SW480 (cell line): ENCODE results near the gene ABLIM2.

ENCODE experiments used
- DNase-seq: peaks from one replicate; pipeline ENCODE4 v3.0.0-alpha.2; 2016; ENCODE audit warnings: low spot score

ABLIM2 gene

DNA sequence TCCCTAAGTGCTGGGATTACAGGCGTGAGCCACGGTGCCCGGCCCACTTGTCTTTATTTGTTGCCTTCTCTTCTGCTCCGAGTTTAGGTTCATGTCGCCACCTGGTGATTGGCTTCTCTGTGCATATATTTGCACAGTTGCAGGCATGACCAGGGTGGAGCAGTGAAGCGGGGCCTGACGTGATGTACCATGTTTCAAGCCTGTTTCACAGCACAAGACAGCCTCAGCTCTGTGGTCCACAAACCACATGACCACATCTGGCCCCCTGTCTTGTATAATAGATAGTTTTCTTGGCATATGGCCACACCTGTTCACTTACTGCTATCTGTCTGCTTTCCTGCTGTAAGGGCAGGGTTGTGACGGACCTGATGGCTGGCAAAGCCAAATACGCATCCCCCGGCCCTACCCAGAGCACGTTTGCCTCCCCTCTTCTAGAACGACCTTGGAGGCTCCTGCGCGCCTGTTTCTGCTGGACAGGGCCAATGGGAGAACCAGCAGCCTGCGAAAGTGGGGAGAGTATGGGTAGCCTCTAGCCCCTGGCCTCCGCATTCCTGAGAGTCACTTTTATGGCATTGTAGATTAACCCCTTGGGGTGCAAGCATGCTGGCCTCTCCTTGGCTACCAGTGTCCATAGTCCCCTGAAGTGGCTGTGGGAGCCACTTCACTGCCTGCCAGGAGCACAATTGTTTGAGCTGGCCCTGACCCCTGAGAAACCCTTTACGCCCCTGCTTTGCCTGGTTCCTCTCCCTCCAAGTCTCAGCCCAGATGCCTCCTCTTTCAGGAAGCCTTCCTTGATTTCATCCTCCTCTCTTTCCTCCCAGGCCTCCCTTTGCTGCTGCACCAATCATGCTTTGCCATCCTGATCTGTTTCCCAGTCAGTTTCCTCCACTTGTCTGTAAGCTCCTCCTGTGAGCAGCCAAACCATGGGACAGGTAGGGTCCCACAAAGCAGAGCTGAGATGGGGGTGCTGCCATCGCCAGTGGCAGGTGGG, 34.4 kb upstream of the ABLIM2 start:
- peak; percentile 67 for DNase-seq

DNA sequence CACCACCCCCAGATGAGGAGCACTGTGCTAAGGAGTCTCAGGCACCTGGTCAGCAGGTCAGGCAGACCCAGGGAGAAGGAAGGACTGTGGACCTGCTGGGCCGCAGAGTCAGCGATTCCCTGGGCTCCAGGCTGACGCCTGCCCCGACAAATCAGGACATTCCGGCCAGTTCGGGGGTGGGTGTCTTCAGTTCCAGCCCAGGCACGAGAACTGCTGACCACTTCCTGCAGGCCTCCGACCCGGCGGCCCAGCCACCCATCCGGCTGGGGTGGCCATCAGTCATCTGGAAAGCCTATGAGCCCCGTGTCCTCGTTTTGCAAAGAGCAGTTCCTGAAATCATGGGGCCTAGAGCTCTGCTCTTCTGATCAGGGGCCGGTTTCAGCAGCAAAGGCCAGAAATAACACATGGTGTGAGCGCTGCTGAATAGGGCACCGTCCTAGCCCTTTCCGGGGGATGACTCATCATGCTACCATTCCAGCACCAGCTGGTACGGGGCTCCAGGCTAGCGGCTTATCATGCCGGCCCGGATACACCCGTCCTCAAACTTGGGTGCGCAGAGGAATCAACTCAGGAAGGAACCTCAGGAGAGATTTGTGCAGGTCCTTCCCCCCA, 32.6 kb upstream of the ABLIM2 start:
- peak; percentile 63 for DNase-seq

DNA sequence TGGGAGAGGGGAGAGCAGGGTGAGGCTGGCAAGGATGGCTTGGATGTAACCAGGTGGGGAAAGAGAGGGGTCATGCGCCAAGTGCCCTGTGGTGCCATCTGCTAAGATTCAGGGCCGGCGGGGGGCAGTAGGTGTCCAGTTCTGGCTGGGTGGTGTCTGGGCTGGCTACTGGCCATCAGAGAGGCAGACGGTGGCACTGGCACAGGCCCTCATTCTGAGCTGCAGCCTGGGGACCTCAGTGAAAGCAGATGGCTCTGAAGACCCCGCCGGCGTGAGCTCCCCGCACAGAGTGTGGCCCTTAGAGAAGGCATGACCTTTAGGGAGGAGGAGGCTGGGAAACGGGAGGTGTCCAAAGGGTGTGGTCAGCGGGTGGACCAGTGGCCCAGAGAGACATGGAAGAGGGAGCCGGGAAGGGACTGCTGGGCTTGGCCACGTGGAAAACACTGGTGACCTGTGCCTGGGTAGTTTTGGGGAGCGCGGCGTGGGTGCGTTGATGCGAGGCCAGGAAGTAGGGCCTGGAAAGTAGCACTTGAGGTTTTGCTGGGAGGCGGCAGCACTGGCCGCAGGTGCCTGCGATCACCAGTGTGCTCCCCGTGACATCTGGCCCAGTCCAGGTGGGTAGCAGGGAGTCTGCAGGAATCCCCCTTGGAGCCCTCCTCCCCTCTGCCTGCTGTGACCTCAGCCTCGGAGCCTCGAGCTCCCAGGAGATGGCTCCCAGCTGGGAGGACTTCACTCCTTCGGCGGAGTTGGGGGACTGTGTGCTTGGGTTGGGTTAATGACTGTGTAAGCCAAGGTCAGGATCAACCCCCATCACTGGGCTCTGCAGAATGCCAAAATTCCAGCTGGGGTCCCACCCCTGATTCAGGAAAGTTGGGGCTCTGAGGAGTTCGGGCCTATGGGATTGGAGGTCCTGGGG, 31.2 kb upstream of the ABLIM2 start:
- no peak for DNase-seq

DNA sequence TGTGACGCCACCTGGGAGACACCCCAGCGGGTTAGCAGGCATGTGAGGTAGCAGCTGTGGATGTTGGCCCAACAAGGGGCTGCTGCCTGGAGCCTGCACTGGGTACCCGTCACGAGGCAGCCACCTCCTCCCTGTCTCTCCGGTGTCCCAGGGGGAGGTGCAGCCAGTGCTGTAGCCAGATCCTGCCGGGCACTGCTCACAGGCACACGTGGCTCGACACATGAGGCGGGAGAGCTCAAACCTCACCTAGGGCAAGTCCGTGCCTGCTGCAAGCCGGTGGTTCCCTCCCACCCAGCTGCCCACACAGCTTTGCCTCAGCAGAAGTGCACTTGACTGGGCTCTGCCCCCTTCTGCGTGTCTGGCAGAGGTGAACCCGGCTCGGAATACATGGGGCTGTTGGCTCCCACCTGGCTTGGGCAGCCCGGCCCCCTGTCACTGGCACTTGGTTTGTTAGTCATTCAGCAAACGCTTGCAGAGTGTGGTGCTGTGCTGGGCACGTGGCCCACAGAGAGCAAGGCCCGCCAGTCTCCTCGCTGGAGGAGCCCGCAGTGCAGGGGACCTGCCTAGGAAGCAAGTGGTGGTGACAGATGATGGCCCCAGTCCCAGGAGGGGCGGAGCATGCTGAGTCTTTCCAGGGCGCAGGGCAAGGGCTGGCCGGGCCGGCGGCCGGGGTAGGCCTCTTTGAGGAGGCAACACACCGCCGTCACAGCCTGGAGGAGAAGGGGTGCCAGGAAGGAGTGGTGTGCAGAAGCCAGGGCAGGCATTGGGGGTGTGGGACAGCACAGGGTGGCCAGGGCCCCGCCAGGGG, 30.3 kb upstream of the ABLIM2 start:
- DNase-seq, result peak; percentile 65

DNA sequence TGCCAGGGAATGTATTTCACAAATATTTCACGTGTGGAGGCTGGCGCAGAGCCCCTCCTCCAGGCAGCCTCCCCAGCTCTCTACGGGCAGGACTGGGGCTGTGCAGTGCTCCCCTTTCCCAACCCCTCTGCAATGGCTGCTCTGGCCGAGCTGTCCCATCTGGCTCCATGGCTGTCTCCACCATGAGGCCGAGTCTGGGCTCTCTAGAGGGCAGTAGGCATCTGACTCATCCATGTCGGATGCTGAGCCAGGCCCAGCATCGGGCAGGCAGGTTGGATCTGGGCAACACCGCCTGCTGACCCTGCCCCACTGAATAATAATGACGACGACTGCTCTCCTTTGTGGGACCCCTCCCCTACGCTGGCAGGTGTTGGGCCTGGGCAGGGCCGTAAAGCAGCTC, 29.5 kb upstream of the ABLIM2 start:
- DNase-seq, result no peak

DNA sequence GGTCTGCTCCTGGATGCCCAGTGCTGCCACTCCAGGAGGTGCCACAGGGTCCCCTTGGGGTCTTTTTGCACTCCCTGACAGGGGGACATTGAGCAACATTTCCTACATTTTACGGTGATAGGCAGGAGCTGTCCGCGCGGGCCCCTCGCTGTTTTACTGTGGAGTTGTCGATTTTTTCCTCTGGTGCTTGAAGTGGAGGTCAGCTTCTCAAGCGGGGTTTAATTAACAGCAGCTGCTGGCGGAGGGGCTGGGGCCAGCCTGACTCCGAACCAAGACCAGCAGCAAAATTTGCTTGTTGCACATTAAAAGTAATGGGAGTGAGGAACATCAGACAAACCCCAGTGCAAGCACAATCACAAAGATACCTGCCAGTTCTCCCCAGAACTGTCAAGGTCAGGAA, 27.3 kb upstream of the ABLIM2 start:
- no peak for DNase-seq

DNA sequence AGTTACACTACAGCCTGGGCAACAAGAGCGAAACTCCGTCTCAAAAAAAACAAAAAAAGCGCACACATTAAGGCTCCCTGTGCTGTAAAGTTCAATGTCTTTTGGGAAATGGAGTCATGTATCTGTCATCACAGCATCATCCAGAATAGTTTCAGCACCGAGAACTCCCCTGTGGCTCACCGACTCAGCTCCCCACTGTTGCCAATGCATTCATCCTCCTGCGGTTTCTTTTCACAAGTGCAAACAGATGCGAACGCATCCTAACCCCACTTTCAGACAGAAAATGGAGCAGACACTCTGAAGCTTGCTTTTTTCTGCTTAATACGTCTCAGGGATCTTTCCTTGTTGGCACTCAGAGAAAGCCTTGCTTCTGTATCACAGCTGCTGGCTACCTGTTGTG, 26.7 kb upstream of the ABLIM2 start:
- DNase-seq, result no peak

DNA sequence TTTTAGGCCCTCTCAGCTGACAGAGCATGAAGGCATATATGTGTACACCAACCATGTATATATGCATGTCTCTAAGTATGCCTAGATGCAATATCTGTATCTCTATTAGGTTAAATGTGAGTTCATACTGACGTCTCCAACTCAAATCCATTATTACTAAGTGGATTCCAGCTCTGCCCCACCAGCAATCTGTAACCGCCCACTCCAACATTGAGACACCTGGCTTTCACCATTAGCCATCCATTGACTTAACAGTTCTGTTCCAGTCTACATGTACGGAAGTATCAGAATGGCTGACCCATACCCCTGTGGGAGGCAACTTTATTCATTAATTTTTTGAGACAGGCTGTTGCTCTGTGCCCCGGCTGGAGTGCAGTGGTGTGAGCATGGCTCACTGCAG, 25.4 kb upstream of the ABLIM2 start:
- no peak for DNase-seq

DNA sequence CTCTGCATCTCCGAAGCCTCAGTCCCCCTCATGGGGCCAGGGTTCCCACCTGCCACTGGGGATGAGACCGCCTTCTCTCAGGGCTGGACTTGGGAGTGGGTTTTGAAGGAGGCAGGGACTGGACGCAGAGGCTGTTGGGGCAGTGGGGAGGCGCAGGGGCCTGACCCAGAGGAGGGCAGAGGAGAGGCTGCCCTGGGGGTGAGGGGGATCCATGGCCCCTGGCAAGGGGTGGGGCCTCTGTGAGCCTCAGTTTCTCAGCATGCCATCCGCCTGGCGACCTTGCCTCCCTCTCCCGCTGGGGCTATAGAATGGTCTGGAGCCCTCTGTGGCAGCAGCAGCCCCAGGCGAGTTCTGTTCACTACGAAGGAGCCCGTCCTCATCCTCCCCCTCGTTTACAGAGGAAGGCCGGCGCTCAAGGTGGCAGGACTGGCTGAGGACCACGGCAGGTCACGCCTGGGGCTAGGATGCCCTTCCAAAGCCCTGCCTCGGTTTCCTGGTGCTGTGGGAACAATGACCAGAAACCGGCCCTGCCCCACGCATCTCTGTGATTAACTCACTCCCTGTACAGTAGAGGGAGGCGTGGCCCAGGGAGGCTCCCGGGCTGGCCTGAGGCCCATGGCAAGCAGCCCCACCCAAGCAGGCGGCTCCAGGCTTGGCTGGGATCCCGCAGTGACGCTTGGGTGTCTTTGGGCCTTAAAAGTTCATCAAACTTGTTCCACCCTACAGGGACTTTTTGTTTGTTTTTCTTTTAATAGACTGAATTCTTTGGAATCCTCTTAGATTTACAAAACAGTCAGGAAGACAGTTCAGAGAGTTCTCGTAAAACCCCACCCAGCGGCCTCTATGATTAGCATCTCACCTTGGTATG, 24.5 kb upstream of the ABLIM2 start:
- peak; percentile 54 for DNase-seq

DNA sequence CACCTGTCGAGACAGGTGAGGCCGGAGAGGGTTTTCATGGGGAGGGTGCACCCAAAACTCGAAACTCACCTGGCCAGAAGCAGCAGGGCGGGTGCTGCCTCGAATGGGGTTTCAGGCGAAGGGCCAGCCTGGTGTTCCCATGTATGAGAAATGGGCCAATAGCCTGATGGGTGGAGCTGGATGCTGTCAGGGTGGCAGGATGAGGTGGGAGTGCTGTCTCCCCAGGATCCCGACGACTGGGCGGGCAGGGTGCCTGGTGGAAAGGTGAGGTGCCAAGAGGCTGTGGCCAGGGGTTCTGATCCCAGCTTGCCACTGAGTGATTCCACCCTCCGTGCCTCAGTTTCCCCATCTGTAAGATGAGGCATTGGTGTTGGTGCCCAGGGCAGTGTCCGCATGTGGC, 23.7 kb upstream of the ABLIM2 start:
- DNase-seq, result no peak

DNA sequence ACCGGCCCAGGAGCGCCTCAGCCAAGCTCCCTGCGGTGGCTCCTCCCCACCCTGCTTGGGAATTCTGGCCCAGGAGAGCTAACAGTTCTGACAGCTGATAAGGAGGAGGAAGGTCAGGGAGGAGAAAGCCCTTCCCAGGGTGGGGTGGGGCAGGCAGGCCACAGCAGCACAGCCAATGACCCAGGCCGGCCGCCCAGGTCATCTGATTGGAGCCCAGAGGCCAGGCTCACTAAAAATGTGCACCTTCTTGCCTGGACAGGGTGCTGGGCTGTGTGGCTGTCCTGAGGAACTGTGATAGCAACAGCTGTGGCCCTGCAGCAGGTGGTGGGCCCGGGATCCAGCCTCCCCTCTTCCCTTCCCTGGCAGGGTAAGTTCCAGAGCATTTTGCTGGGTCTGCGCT, 23.2 kb upstream of the ABLIM2 start:
- no peak for DNase-seq

DNA sequence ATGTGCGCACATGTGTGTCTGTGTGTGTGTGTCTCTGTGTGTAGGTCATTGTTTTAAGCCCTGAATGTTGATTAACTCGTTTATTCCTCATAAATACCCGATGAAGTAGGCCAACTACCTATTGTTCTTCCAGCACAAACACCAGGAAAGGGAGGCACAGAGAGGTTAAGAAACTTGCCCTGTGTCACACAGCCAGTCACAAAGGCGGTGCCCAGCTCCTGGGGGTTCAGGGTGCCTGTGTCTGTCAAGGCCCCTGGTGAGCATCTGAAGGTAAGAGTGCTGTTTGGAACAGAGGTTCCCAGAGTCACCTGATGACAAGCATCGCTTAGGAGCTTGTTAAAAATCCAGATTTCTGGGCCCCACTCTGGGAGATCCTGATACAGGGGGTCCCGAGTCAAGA, 22.5 kb upstream of the ABLIM2 start:
- no peak for DNase-seq

DNA sequence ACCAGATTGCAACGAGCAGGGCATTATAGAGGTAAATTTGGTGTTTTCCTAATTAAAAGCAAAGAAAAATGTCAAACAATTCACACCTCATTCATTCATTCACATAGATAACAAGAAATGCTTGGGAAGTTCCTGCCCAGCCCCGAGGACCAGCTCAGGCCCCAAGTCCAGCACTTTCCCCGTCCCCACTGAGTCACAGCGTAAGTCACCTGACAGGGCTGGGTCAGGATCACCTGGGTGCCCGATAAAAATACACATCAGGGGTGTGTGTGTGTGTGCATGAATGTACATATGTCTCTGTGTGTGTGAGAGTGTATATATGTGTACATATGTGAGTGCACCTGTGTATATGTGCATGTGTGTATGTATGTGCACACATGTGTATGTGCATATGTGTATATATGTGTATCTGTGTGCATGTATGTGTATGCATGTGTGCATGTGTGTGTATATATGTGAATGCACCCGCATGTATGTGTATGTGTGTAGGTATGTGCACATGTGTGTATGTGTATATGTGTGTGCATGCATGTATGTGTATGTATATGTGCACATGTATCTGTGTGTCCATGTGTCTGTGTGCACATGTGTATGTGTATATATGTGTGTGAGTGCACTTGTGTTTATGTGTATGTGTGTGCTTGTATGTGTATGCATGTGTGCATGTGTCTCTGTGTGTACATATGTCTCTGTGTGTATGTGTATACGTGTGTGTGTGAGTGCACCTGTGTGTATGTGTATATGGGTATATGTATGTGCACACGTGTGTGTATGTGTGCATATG, 21.9 kb upstream of the ABLIM2 start:
- DNase-seq, result no peak

DNA sequence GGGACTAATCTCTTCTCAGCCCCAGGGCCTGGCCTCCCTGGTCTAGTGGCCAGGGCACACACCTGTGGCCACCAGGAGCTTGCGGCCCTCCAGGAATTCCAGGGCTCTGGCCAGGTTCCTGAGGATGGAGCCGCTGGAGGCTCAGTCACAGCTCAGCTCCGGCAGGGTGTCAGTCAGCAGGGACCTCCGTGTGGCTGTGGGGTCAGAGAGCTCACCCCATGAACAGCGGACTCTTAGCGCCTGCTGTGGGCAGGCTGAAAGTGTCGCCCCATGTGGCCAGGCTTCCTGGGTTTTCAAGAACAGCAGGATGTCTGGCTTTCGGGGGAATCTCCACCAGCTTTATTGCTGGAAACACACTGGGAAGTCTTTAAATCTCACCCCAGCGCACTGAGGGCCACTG, 21.2 kb upstream of the ABLIM2 start:
- no peak for DNase-seq

DNA sequence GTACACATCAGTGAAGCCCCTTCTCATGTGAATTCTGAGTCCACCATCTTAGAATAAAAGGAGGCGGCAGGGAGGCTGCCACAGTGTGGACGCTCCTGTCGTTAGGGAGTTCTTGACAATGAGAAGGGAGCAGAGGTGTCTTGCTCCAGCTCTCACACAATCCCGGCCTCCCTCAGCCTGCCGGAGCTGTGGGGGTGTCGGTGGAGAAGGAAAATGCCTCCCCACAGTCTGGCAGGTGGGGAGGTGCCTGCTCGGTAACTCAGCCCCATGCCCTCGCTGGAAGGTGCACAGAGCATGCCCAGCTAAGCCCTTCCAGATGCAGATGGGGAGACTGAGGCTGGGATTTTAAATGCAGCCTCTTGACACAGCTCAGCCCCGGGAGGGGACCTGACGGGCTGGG, 20.5 kb upstream of the ABLIM2 start:
- DNase-seq, result no peak

DNA sequence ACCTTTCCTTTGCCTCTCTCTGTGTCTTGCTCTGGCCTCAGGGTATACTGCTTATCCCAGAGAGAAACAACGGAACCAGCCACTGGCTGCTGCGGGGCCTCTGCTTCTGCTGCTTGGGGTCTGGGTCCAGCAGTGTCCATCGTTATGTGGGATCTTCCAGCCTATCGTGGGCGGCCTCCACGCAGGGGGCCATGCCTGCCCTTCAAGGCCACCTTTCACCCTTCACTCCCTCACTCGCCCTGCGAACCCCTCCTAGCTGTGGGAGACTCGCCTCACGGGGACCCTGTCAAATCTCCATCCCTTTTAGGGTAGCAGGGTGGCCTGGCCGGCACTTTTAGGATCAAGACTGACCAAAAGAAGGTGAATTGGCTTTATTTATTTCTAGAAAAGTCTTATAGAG, 19.3 kb upstream of the ABLIM2 start:
- DNase-seq, result no peak

DNA sequence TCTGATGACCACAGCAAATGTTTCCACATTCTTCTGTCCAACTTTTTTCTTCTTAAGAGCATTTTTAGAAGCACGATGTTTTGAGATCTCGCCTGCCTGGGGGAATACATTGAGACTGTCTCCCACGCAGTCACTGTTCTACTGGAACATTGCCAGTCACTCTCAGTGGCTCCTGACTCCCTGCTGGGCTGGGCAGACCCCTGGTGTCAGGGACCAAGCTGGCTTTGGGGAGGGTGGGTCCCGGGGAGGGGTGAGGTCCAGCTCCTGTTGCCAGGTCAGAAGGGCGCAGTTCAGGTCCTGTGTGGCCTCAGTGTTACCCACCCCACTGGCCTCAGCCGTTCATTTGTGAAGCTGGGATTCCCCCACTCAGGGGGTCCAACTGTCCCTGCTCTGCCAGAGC, 18.9 kb upstream of the ABLIM2 start:
- no peak for DNase-seq

DNA sequence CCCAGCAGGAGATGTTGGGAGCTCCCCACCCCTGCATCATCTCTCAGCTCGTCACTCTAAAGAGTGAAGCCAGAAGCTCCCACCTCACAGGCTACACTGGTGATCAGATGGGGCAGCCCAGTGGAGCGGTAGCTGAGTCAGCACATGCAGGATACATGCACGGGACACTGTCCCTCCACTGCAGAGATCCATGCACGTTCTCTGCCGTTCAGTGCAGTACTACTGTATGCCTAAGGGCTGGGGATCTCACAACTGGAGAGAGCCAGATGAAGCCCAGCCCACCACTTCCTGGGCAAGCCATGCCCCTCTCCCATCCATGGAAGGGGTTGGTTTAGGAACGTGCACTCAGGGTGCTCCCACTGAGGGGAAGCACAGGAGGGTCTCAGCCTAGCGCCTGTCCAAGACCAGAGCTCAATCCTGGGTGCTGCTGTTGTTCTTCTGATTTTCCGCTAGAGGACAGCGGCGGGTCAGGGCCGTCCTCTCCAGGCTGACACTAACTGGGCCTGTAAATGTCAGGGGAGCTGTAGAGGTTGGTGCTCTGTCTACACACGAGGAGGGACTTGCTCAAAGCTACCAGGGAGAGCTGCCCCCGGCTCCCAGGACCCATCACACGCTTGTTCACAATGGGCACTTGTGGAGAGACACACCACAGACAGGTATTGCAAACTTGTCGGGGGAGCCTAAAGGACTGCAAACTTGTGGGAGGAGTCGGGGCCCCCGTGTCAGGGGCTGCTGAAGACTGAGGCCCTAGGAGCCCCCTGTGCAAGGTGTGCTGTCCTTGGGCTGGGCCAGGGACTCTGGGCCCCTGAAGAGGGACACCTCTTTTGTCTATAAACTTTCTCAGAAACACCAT, 18.2 kb upstream of the ABLIM2 start:
- peak; percentile 63 for DNase-seq

DNA sequence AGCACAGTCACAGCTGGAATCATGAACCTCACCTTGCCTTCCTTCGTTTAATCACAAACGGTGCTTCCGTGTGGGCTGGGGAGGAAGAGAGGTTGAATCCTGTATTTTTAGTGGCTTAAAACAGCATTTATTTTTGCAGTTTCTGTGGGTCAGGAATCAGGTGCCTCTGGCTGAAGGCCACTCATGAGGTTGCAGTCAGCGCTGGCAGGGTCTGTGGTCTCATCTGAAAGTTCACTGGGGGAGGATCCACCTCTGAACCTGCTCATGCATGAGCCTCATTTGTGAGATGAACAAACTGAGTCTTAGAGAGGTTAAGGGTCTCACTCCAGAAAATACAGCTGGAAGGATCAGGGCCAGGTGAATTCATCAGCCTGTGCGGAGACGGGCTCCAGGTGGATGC, 17.1 kb upstream of the ABLIM2 start:
- no peak for DNase-seq
